ENCODE data around the gene HOMER2. TPM values are rescaled to one million over a fixed set of nuclear protein-coding genes. Genes with fewer than 3 reads are reported as not detected.
A peak's percentile ranks its signal among the peaks of the same experiment; 100 is the strongest.

The HOMER2 gene
- total RNA-seq, 8 experiments from 2014 or later = 5.7 to 34.3 (median 17.1) TPM

DNA sequence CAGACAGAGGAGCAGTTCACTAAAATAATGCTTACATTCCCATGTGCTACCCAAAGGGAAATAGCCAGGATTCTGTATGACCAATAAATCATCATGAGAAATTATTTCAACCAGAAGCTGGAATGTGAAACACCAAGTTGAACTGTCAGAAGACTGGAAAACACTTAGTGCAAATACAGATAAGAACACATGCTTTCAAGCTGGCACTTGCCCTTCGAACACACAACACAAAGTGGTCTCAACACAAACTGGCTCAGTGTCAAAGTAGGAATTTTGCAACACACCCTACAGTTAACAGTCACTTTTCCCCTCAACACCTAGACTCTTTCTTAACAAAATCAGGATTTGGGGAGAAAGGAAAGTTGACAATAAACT is 148.0 kb downstream of the HOMER2 start:
- no peaks in the 10 kb centered on the region for H3K4me1 ChIP-seq (replicated peaks in 1 of 2)
- ATAC-seq (replicated peaks in 6 of 8) = no peak
- in situ Hi-C loops (cut with MboI; ENCODE audit: low pct_unique_long_range_greater_than_20kb in 2 of 9, low sequenced_read_pairs in 9 of 9, unreplicated experiment in 9 of 9) = no loop called here
- WGBS, 10 experiments = 0 to 100% (median 40%) methylated on average over 1 of the region's 1 CpG; no CpG with 5 or more reads in 2 of the 10 experiments
- no peak overlapping the region for H3K4me3 ChIP-seq
- H3K27ac ChIP-seq = no peak overlapping the region

DNA sequence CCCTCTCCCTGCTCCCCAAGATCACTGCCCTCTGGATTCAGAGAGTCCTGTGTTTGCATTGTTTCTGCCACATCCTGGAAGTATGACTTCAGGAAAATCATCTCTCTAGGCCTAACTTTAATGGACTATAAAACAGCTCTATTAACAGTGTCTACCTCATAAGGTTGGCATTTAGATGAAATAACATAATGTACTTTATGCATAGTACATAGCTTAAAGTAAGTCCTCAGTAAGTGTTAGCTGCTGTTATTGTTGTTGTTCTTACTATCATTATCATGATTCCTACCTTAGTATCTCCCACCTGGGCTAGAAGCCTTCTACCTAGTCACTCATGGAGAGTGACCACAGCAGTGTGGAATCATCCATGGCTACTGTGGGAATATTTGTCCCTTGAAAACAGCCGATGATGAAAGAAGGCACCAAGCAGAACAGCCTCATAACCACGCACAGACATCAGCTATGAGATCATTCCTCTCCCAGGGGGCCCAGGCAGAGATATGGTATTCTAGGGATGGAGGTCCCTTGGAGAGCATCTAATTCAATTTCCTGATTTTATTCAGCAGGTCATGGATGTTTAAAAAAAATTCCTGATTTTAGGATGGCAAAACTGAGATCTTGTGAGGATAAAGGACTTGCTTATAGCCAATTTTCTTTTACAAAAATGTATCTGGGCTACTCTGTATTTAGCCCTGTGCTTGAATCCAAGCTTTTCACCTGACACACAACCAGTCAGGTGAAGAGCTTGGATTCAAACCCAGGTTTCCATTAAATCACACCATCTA is 148.5 kb downstream of the HOMER2 start:
- in situ Hi-C loops (cut with MboI; ENCODE audit: low pct_unique_long_range_greater_than_20kb in 2 of 9, low sequenced_read_pairs in 9 of 9, unreplicated experiment in 9 of 9) = no loop called here
- Histone ChIP-seq H3K4me3 (no peak overlapping the region), H3K27ac (no peak overlapping the region), H3K4me1 (replicated peaks in 1 of 2) (no peaks in the 10 kb centered on the region)
- ATAC-seq (replicated peaks in 6 of 8) = peak in 5 of 8 experiments; percentile 80 to 96 (median 88)
- WGBS, 10 experiments = 40 to 69% (median 45%) methylated on average over 1 to 2 of the region's 2 CpGs; no CpG with 5 or more reads in 6 of the 10 experiments

DNA sequence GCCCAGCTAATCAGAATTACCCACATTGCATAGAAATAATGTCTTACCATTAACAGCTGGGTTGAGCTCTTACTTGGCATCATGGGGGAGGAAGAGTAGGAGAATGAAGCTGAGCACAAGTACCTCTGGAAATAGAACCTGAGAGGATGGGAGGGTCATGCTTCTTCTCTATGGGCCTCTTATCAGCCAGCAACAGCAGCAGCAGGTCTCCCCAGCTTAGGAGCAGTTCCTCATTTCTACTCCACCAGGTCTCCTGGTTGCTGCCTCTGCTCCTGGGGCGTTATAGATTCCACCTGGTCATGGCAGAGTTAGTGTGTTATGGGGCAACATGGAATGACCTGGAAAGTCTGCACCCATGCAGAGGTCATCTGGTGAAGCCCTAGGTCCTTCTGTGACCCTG is 150.0 kb downstream of the HOMER2 start:
- Histone ChIP-seq H3K4me3 (no peak overlapping the region), H3K4me1 (replicated peaks in 1 of 2) (no peaks in the 10 kb centered on the region), H3K27ac (no peak overlapping the region)
- WGBS, 10 experiments = 20 to 33% methylated on average over 1 of the region's 1 CpG; no CpG with 5 or more reads in 8 of the 10 experiments
- in situ Hi-C loops (cut with MboI; ENCODE audit: low pct_unique_long_range_greater_than_20kb in 2 of 9, low sequenced_read_pairs in 9 of 9, unreplicated experiment in 9 of 9) = no loop called here
- ATAC-seq (replicated peaks in 6 of 8) = no peak

DNA sequence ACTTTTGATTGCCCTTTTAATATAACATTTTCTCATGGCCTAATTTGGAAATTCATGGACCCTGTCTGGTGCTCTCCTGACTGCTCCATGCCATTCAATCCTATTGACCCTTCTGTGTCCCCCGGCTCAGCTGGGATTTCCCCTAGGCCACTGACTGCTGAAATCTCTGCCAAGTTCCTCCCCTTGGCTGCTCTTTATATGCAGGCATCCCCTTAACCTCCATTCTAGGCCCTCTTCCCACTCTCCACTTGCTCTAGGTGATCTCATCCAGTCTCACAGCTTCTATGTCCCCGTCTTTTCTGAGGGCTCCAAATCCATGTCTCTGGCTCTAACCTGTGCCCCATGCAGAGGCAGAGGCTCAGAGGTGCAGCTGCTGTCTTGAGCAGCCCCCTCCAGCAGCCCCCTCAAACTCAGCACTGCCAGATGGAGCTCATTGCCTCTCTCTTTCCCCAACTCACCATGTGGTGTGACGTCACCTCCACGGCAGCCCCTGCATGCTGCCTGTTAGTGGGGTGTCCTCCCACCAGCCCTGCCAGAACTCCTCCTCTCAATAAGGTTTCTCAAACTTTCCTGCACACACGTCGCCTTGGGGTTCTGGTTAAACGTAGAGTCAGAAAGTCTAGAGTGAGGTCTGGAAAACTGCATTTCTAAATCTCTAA is 153.2 kb downstream of the HOMER2 start:
- 0 to 100% (median 68%) methylated on average over 1 to 7 of the region's 7 CpGs; no CpG with 5 or more reads in 3 of the 10 experiments for WGBS, 10 experiments
- Histone ChIP-seq H3K4me3 (no peak overlapping the region), H3K4me1 (replicated peaks in 1 of 2) (no peaks in the 10 kb centered on the region), H3K27ac (no peak overlapping the region)
- in situ Hi-C loops (cut with MboI; ENCODE audit: low pct_unique_long_range_greater_than_20kb in 2 of 9, low sequenced_read_pairs in 9 of 9, unreplicated experiment in 9 of 9) = no loop called here
- ATAC-seq (replicated peaks in 6 of 8) = no peak

Other genes starting within 250 kb of the HOMER2 start
- 10 to 100 TPM in 5 of 8 experiments, 1 to 10 TPM in 3; 1.2 to 41.8 (median 22.1) TPM for gene AP3B2, start 242.8 kb downstream of the HOMER2 start, total RNA-seq
- gene FSD2, start 146.7 kb downstream of the HOMER2 start, total RNA-seq = under 1 TPM; 0.21 to 0.70 (median 0.44) TPM
- 1 to 10 TPM; 2.2 to 6.6 (median 4.6) TPM for gene WHAMM, start 143.1 kb downstream of the HOMER2 start, total RNA-seq
- 10 to 100 TPM; 20.8 to 45.3 (median 39.4) TPM for gene RAMAC, start 33.5 kb upstream of the HOMER2 start, total RNA-seq
- 10 to 100 TPM; 12.2 to 26.0 (median 23.0) TPM for gene C15orf40, start 58.9 kb upstream of the HOMER2 start, total RNA-seq
- 10 to 100 TPM; 42.5 to 83.0 (median 52.7) TPM for gene BTBD1, start 114.5 kb upstream of the HOMER2 start, total RNA-seq
- gene TM6SF1, start 154.9 kb upstream of the HOMER2 start, total RNA-seq = 1 to 10 TPM in 3 of 8 experiments, under 1 TPM in 3, not detected in 2; 0.33 to 4.3 (median 0.78) TPM